Thyroid gland (tissue), 4 donors: Measurements from ENCODE around the gene LSM11. TPM values are rescaled to one million over a fixed set of nuclear protein-coding genes. Genes with fewer than 3 reads are reported as not detected.

Experiments used
- DNase-seq, 2 donors: peaks; one replicate each; pipeline ENCODE4 v3.0.0-alpha.2; 2019
- H3K27ac ChIP-seq, 3 donors: fragments of 200-600 bp; sonication (generic); 1 replicate in 2 of 3; 2 replicates in 1 of 3; pipeline ENCODE4 v1.5.1; 2016 to 2019; ENCODE audit warnings: mild to moderate bottlenecking in 1 of 3, moderate library complexity in 1 of 3
- H3K27me3 ChIP-seq: fragments of 200-600 bp; sonication (generic); one replicate; pipeline ENCODE4 v1.5.1; 2019
- H3K36me3 ChIP-seq, 2 donors: fragments of 200-600 bp; sonication (generic); one replicate each; pipeline ENCODE4 v1.5.1; 2016 to 2019
- H3K4me1 ChIP-seq, 2 donors: fragments of 200-600 bp; sonication (generic); one replicate each; pipeline ENCODE4 v1.5.1; 2017 to 2019
- H3K4me3 ChIP-seq, 3 donors: fragments of 200-600 bp; sonication (generic); replicated peaks in 1 of 3; 1 replicate in 2 of 3; 2 replicates in 1 of 3; pipeline ENCODE4 v1.5.1; 2016; ENCODE audit warnings: mild to moderate bottlenecking in 1 of 3
- H3K9me3 ChIP-seq: fragments of 200-600 bp; sonication (generic); one replicate; pipeline ENCODE4 v1.5.1; 2017
- POLR2A ChIP-seq, 2 donors: fragments of 450-650 bp; IDR thresholded peaks; one replicate each; pipeline ENCODE4 v1.6.1; 2017; ENCODE audit warnings: antibody characterized with exemption in 2 of 2, mild to moderate bottlenecking in 2 of 2, moderate library complexity in 1 of 2
- WGBS, 2 donors: methylation state at CpG; one replicate each; pipeline ENCODE4 v1.1.5; 2017; 5-methylcytosine and 5-hydroxymethylcytosine counted together
- intact Hi-C: fragments of 100-400 bp; cut with DNase I; formaldehyde crosslinking; loops from one replicate; pipeline ENCODE4 v1.15.1; 2023
- total RNA-seq, 4 donors: library from RNA; depleted of rRNA; stranded (reverse); fragments of >200 nt; gene quantifications; one replicate each; pipeline ENCODE4 v1.2.3, GENCODE V29; 2016
- TF ChIP-seq, protein P1 (sequence below), 6 experiments: fragments of 200-600 bp in 3 of 6; fragments of 450-650 bp in 3 of 6; sonication (generic) in 3 of 6; IDR thresholded peaks; one replicate each; pipeline ENCODE4 v1.5.1; 2016 to 2019; ENCODE audit warnings: antibody characterized with exemption in 6 of 6, mild to moderate bottlenecking in 2 of 6, inconsistent platforms in 1 of 6, moderate library complexity in 1 of 6

LSM11 gene
- total RNA-seq, 4 donors from 2014 or later: 2.2 to 4.7 (median 3.8) TPM

DNA sequence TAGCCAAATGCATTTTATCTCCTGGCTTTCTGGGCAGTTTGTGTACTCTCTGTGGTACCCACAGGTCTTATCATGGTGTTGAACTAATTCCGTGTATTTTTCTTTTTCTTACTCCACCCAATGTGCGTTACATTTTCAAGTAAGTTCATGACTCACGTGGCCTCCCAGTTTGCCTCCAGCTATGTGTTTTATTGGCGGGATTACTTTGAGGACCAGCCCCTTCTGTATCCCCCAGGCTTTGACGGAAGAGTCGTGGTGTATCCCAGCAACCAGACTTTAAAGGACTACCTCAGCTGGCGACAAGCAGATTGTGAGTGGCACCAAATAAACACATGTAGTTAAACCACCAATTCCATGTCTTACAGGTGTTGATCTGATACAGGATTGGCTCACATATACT is 9.1 kb upstream of the LSM11 start:
- H3K4me1 ChIP-seq: peaks cover 0 to 5% of the 10 kb centered on the region in 2 donors
- H3K4me3 ChIP-seq: no peak overlapping the region
- peaks cover 10 to 35% of the 10 kb centered on the region in 2 donors for H3K36me3 ChIP-seq
- no peak for DNase-seq
- TF ChIP-seq, protein P1, sequence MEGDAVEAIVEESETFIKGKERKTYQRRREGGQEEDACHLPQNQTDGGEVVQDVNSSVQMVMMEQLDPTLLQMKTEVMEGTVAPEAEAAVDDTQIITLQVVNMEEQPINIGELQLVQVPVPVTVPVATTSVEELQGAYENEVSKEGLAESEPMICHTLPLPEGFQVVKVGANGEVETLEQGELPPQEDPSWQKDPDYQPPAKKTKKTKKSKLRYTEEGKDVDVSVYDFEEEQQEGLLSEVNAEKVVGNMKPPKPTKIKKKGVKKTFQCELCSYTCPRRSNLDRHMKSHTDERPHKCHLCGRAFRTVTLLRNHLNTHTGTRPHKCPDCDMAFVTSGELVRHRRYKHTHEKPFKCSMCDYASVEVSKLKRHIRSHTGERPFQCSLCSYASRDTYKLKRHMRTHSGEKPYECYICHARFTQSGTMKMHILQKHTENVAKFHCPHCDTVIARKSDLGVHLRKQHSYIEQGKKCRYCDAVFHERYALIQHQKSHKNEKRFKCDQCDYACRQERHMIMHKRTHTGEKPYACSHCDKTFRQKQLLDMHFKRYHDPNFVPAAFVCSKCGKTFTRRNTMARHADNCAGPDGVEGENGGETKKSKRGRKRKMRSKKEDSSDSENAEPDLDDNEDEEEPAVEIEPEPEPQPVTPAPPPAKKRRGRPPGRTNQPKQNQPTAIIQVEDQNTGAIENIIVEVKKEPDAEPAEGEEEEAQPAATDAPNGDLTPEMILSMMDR (IDR thresholded peaks at IDR 0.05): no peak
- no peak for TF ChIP-seq POLR2A (IDR thresholded peaks at IDR 0.05)
- intact Hi-C loops: loop anchor here (10.0 kb wide), 1 partner anchor 590 kb away; the partner anchor contains the start of gene MED7
- 90 to 94% methylated on average over 7 of the region's 7 CpGs for WGBS, 2 donors
- no peaks in the 10 kb centered on the region for H3K9me3 ChIP-seq
- no peak overlapping the region for H3K27ac ChIP-seq
- H3K27me3 ChIP-seq: no peaks in the 10 kb centered on the region

DNA sequence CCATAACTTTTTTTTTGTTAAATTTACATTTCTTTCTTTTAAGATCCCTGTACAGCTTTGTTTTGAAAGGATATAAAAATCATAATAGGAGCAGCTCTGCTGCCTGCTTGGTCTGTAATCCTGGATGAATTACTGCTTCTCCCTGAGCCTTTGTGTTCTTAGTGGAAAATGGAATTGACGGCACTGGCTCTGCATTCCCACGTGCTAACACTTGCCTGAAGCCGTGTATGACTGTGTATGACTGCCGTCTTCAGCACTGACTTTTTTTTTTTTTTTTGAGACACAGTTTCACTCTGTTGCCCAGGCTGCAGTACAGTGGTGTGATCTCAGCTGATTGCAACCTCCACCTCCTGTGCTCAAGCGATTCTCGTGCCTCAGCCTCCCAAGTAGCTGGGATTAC is 7.5 kb upstream of the LSM11 start:
- no peak for DNase-seq

GRCh38 chr5:157739388-157740228 is 3.9 kb upstream of the LSM11 start:
- H3K9me3 ChIP-seq: no peaks in the 10 kb centered on the region
- intact Hi-C loops: loop anchor here (10.0 kb wide), 3 partner anchors 265 to 595 kb away; partner anchors contain the start of gene MED7
- TF ChIP-seq POLR2A (IDR thresholded peaks at IDR 0.05): no peak
- TF ChIP-seq, protein P1 (IDR thresholded peaks at IDR 0.05): no peak
- no peak for DNase-seq
- no peak overlapping the region for H3K27ac ChIP-seq
- H3K36me3 ChIP-seq: peaks cover 10 to 24% of the 10 kb centered on the region in 2 donors
- H3K4me3 ChIP-seq: no peak overlapping the region
- no peaks in the 10 kb centered on the region for H3K27me3 ChIP-seq
- peaks cover 4 to 7% of the 10 kb centered on the region in 2 donors for H3K4me1 ChIP-seq
- WGBS, 2 donors: 93% methylated on average over 12 of the region's 12 CpGs

More for the DNA sequence above, 7.5 kb upstream of the LSM11 start:
- Histone ChIP-seq H3K4me3 (no peak overlapping the region), H3K27me3 (no peaks in the 10 kb centered on the region), H3K36me3 (peaks cover 10 to 35% of the 10 kb centered on the region in 2 donors), H3K9me3 (no peaks in the 10 kb centered on the region), H3K27ac (no peak overlapping the region), H3K4me1 (peaks cover 0 to 5% of the 10 kb centered on the region in 2 donors)
- TF ChIP-seq, protein P1 (IDR thresholded peaks at IDR 0.05): no peak
- TF ChIP-seq POLR2A (IDR thresholded peaks at IDR 0.05): no peak
- WGBS, 2 donors: 91 to 93% methylated on average over 6 of the region's 6 CpGs
- intact Hi-C loops: loop anchor here (10.0 kb wide), 1 partner anchor 591 kb away; the partner anchor contains the start of gene MED7

DNA sequence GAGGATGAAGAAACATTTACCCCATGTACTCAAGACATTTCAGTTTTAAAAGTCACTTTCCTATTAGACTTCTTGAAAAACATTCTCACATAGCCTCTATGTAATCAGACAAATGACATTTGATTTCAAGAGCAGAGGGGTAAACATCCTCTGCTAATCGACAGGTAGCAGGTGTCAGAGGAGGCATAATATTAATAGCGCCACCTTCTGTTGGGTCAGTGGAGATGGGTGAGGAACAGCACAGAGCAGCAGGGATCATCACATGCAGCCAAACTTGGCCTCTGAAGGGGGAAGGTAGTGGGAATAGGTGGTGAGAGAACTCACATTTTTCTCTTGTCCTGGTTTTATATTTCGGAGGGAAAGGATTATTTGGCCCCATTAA is 3.3 kb upstream of the LSM11 start:
- Histone ChIP-seq H3K4me1 (peaks cover 10 to 13% of the 10 kb centered on the region in 2 donors), H3K4me3 (no peak overlapping the region), H3K27ac (no peak overlapping the region), H3K9me3 (no peaks in the 10 kb centered on the region), H3K27me3 (no peaks in the 10 kb centered on the region), H3K36me3 (peaks cover 10 to 19% of the 10 kb centered on the region in 2 donors)
- no peak for TF ChIP-seq POLR2A (IDR thresholded peaks at IDR 0.05)
- TF ChIP-seq, protein P1 (IDR thresholded peaks at IDR 0.05): peak in 2 of 6 experiments; percentile 10 to 21
- no peak for DNase-seq
- intact Hi-C loops: loop anchor here (10.0 kb wide), 2 partner anchors 265 to 415 kb away; no protein-coding TSS in a partner anchor
- 47 to 58% methylated on average over 3 of the region's 3 CpGs for WGBS, 2 donors

DNA sequence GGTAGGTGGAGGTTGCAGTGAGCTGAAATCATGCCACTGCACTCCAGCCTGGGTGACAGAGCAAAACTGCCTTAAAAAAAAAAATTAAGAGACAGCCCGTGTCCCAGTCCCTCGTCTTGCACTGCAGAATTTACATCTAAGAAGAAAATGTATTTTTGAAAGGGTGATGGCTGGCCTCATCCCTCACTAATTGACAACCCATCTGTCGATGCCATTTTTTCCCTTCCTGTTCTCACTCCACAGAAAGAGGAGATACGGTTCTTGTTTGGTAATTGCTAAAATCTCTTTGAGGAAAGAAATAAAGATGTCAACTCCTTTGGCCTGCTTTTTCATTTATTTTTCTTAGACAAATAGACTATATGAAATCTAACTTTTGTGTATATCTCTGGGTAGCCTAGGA is 2.4 kb upstream of the LSM11 start:
- TF ChIP-seq, protein P1 (IDR thresholded peaks at IDR 0.05): no peak
- TF ChIP-seq POLR2A (IDR thresholded peaks at IDR 0.05): no peak
- Histone ChIP-seq H3K36me3 (peaks cover 10 to 12% of the 10 kb centered on the region in 2 donors), H3K4me3 (no peak overlapping the region), H3K9me3 (no peaks in the 10 kb centered on the region), H3K4me1 (peaks cover 10 to 15% of the 10 kb centered on the region in 2 donors), H3K27ac (no peak overlapping the region), H3K27me3 (no peaks in the 10 kb centered on the region)
- intact Hi-C loops: loop anchor here (10.0 kb wide), 2 partner anchors 266 to 416 kb away; no protein-coding TSS in a partner anchor
- DNase-seq: no peak
- WGBS, 2 donors: 70 to 79% methylated on average over 4 of the region's 4 CpGs
